Measurements from ENCODE around the gene PITHD1.
A peak's percentile ranks its signal among the peaks of the same experiment; 100 is the strongest.
"Not testable (repeated sequence)": the region's sequence is repeated elsewhere in the genome, so short reads cannot be mapped to it uniquely, and the experiment has no call there.

The PITHD1 gene

DNA sequence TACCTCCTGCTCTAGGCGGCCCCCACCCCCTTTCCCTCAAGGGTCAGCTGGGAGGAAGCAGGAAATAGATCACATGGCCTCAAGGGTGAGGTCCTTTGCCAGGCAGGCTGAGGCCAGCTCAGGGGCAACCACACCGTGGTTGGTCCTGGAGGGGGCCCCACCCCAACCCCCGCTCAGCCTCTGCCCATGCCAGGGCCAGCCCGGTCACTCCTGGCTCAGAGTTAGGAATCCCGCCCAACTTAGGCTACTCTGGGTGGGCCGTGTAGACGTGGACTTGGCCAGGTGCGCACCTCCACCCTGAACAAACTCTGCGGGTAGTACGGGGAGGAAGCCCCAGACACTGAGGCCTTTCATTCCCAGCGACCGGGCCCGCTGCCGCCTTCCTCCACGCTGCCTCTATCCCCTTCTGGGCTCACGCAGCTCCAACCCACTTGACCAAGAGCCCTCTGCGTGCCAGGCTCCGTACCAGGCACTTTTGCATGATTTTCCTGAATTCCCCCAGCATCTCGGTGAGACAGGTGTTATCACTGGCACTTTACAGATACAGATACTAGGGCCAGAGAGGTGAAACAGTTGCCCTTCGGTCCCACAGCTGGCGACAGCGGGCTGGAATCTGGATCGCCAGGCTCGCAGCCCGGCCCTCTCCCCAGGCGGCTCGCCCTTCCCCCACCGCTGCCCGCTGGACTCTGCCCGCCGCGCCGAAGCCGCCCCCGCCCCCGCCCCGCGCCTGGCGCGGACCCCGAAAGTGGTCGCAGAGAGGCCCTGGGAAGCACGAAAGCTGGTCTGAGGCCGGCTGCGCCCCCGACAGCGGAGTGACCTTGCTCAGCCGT lies 21.6 kb downstream of the PITHD1 start:
- DNase-seq, result peak; percentile 45

DNA sequence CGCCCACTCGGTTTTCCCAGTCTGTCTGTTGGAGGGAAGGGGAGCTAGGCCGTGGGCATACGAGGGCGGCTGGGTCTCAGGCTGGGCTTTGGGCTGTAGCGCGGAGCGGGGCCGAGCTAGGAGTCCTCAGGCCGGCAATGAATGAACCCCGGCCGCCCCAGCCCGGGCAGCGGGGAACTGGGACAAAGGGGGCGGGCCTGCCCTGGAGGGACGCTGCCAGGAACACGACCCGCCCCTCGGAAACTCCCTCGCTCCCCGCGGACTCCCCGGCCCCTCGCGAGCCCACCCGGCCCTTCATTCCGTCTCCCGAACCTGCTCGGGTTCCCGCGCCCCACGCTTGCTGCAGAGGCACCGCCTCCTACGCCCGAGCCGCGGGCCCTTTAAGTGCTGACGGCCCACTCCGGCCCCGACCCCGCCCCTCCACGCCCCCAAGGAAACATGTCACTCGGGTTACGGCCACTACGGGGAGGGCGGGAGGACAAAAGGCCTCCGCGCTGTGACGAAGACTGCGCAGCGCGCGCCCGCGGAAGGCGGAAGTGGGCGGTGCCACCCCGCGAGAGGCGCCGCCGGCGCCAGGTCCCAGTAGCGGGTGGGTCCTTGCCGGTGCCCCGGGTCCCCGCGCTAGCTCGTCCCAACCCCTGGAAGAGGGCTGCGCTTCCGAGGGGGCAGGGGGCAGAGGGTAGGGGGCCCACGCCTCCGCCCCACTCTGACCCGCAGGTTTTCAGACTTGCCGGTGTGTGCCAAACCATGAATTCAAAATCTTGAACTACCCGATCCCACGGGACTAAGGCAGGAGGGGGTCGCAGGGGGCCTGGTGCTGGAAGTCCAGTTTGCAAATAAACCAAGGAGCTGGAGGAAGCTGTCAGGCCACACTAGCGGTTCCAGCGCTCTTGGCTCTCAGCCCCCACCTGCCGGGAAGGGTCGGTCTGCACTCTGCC lies 22.5 kb downstream of the PITHD1 start, which contains the start of gene GALE:
Gene GALE (minus strand): TSS at position 355 of the 938 bp plus-strand sequence. CDS start 1,747 bp downstream, outside the sequence.
- DNase-seq, result peak; percentile 97

DNA sequence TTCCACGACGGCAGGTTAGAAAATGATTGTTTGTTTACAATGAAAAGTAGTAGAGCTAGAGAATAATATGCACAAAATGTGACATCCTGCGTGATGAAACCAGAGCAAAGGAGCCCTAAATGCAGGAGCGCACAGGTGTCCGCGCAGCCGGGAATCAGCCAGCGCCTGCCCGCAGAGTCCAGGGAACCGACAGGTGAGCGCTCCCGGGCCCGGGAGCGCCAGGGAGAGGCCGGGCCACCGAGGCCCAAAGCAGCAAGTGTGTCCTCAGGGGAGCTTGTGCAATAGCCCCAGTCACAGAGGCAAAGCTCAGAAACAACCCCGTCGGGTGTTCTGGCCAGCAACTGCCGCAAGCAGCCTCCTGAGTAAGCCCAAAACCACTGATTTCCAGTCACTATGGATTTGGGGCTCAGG lies 23.1 kb downstream of the PITHD1 start:
- DNase-seq, result no peak

- DNase-seq, result no peak
Measured at GRCh38 chr1:23801876-23802275, 23.7 kb downstream of the PITHD1 start.

DNA sequence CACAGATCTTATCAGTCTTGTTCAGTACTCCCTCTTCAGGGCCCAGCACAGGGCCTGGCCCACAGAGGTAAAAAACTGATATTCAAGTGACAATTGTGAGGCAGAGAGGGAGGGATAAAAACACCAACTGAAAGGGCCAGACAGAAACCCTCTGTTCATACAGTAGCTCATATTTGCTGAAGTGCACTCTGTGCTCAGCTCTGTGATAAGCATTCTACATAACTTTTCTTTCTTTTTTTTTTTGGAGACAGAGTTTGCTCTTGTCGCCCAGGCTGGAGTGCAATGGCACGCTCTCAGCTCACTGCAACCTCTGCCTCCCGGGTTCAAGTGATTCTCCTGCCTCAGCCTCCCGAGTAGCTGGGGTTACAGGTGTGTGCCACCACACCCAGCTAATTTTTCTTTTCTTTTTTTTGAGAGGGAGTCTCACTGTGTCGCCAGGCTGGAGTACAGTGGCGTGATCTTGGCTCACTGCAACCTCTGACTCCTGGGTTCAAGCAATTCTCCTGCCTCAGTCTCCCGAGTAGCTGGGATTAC lies 24.7 kb downstream of the PITHD1 start:
- not testable (repeated sequence) for DNase-seq

GRCh38 chr1:23803674-23804073 lies 25.5 kb downstream of the PITHD1 start:
- DNase-seq, result no peak

GRCh38 chr1:23804183-23804835 lies 26.1 kb downstream of the PITHD1 start:
- DNase-seq, result no peak

DNA sequence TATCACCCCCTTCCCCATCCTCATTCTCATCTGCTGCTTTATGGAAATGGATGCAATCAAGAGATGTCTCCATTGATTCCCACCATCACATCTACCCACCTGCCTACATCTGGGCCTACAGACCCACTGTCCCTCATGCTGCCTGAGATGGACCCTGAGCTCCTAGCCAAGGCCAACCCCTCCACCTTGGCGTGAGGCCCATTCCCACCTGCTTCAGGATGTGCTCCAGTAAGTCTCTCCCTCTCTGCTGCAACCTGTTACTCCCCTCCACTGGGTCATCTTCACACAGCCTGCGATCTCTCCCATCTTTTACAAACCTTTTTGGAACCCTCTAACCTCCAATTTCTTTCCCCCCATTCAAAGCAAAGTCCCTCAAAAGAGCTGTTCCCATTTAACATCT lies 26.8 kb downstream of the PITHD1 start:
- no peak for DNase-seq

GRCh38 chr1:23806280-23806679 lies 28.1 kb downstream of the PITHD1 start:
- no peak for DNase-seq

DNA sequence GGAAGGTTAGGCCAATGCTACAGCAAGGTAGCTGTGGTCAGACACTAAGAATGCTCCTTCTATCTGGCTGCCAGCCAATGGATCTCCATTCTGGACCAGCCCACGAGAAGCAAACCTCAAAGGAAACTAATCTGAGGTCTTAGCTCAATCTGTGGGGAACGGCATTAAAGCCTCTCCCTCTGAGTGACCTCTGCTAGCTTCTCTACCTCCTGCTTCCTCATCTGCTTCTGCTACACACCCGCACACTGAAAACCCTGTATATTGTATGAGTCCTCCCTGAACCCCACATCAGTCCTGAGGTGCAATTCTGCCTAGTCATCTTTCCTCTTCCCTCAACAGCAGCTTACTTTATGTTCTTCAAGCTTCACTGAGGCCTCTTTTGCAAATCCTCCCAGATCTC lies 29.2 kb downstream of the PITHD1 start:
- DNase-seq, result no peak

DNA sequence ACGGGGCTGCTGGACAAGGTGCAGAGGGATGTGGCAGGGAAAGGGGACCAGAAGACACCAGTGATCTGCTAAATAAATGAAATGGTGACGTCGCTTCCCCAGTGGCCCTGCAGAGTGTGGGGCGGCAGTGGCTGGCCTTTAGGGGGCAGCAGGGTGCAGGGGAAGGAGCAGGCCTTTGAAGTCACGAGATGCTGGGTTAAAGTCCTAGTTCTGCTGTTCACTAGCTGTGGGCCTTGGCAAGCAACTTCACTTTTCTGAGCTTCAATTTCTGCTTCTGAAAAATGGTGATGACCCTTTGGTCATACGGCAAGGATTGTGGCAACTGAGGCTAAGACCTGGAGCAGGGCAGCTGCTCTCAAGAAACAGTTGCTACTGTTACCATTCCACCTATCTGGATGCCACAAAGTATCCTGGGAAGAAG lies 31.5 kb downstream of the PITHD1 start:
- peak; percentile 88 for DNase-seq

GRCh38 chr1:23810818-23811540 lies 32.8 kb downstream of the PITHD1 start:
- peak; percentile 70 for DNase-seq

DNA sequence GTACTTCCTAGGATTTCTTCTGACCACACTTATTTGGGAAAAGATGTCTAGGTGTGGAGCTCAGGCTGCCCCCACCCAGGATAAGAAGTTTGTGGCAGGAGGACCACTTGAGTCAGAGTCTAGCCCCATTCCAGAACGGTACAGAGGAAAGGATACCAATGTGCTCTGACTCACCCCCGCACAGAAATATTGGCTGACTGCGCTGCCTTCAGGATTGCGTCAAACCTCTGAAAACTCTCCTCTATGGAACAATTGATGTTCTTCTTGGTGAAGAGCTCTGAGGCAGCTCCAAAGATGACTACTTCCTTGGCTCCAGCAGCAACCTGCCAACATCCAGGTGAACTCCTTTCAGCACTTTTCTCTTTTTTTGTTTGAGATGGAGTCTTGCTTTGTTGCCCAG lies 35.8 kb downstream of the PITHD1 start:
- DNase-seq, result no peak

- no peak for DNase-seq
Measured at GRCh38 chr1:23816361-23816760, 38.1 kb downstream of the PITHD1 start.

DNA sequence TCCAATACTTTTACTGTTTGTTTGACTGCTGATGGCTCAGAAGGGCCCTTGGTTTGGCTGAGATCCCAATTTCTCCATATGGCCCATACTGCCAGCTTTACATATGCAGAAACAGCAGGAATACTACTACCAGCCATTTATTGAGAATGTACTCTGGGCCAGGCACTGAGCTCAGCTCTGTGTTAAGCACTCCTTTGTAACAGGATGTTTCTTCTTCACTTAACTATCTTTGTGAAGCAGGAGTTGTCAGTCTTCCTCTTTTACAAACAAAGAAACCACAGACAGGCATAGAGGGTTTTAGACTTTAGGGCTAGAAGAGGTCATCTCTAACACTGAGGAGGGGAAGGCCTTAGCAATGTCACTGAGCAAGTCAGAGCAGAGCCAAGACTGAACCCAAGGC lies 38.7 kb downstream of the PITHD1 start:
- no peak for DNase-seq

- no peak for DNase-seq
Measured at GRCh38 chr1:23817633-23818032, 39.4 kb downstream of the PITHD1 start.

DNA sequence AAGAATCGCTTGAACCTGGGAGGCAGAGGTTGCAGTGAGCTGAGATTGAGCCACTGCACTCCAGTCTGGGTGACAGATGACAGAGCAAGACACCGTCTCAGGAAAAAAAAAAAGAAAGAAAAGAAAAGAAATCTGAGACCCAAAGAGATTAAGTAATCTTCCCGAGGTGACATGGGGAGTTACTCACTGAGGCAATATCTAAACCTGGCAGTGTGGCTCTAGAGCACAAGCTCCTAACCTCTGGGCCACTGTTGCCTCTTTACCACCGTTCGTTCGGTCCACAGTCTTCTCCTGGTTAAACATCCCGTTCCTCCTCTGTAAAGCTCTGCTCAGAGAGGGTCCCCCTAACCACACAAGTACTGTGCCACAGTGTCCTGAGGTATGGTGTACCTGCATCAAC lies 45.5 kb downstream of the PITHD1 start:
- no peak for DNase-seq

- no peak for DNase-seq
Measured at GRCh38 chr1:23824711-23825075, 46.5 kb downstream of the PITHD1 start.

GRCh38 chr1:23825076-23825761 lies 47.0 kb downstream of the PITHD1 start, which contains the start of gene HMGCL:
Gene HMGCL (minus strand): TSS chr1:23825429. CDS start chr1:23825415, 14 bp downstream.
- peak; percentile 89 for DNase-seq

DNA sequence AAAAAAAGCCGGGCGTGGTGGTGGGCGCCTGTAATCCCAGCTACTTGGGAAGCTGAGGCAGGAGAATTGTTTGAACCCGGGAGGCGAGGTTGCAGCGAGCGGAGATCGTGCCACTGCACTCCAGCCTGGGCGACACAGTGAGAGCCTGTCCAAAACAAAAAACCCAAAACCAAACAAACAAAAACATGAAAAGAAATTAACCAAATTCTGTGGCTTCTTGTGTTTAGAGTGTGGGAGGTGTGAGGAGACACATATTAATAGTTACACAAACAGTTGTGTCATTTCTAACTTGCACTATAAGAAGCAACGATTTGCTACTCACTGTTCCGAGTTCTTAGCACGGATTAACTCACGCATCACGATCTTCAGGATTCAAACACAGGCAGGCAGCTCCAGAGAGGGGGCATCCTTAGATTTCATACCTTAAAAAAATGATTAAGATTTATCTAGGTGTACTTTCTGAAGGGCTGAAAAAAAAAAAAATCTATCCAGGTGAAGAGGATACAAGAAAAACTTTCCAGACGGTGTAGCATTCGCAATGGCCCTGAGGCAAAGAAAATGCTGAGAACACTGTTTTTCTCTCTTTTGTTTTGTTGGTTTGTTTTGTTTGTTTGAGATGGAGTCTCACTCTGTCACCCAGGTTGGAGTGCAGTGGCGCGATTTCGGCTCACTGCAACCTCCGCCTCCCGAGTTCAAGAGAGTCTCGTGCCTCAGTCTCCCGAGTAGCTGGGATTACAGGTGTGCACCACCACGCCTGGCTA lies 47.7 kb downstream of the PITHD1 start:
- DNase-seq, result peak; percentile 42

DNA sequence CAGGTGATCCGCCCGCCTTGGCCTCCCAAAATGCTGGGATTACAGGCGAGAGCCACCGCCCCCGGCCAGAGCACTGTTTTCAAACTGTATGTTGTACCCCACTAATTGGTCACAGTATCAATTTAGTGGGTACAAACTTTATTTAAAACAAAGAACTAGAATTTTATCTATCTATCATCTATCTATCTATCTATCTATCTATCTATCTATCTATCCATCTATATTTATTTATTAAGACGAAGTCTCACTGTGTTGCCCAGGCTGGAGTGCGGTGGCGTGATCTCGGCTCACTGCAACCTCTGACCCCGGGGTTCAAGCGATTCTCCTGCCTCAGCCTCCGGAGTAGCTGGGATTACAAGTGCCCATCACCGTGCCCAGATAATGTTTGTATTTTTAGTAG lies 48.4 kb downstream of the PITHD1 start:
- not testable (repeated sequence) for DNase-seq

All from CD4-positive, alpha-beta T cell treated with Interleukin-17A for 1 hour (primary cell).